ENCODE measurements around the gene OOSP3.
"Not testable (repeated sequence)": the region's sequence is repeated elsewhere in the genome, so short reads cannot be mapped to it uniquely, and the experiment has no call there.

Gene OOSP3

GRCh38 chr11:59877325-59877724, 1.3 kb upstream of the OOSP3 start:
- DNase-seq (ENCODE audit: low spot score), result no peak

GRCh38 chr11:59877784-59878183, 798 bp upstream of the OOSP3 start:
- no peak for DNase-seq (ENCODE audit: low spot score)

- DNase-seq (ENCODE audit: low spot score), result no peak
These were observed 985 bp downstream of the OOSP3 start for GRCh38 chr11:59879567-59879966.

GRCh38 chr11:59883597-59883996, 5.0 kb downstream of the OOSP3 start:
- no peak for DNase-seq (ENCODE audit: low spot score)

GRCh38 chr11:59887156-59887555, 8.6 kb downstream of the OOSP3 start:
- not testable (repeated sequence) for DNase-seq (ENCODE audit: low spot score)

- DNase-seq (ENCODE audit: low spot score), result no peak
These were observed 13.2 kb downstream of the OOSP3 start for GRCh38 chr11:59891781-59892181.

GRCh38 chr11:59894616-59895015, 16.0 kb downstream of the OOSP3 start:
- no peak for DNase-seq (ENCODE audit: low spot score)

GRCh38 chr11:59898046-59898445, 19.5 kb downstream of the OOSP3 start:
- no peak for DNase-seq (ENCODE audit: low spot score)

- no peak for DNase-seq (ENCODE audit: low spot score)
These were observed 20.1 kb downstream of the OOSP3 start for GRCh38 chr11:59898650-59899049.

GRCh38 chr11:59899532-59899931, 20.9 kb downstream of the OOSP3 start:
- no peak for DNase-seq (ENCODE audit: low spot score)

- DNase-seq (ENCODE audit: low spot score), result no peak
These were observed 22.0 kb downstream of the OOSP3 start for GRCh38 chr11:59900366-59901126.

GRCh38 chr11:59901306-59901705, 22.7 kb downstream of the OOSP3 start:
- no peak for DNase-seq (ENCODE audit: low spot score)

- not testable (repeated sequence) for DNase-seq (ENCODE audit: low spot score)
These were observed 25.0 kb downstream of the OOSP3 start for GRCh38 chr11:59903569-59903968.

- DNase-seq (ENCODE audit: low spot score), result no peak
These were observed 39.9 kb downstream of the OOSP3 start for GRCh38 chr11:59918480-59918879.

GRCh38 chr11:59918987-59919589, 40.5 kb downstream of the OOSP3 start:
- DNase-seq (ENCODE audit: low spot score), result peak; percentile 13

GRCh38 chr11:59923813-59924212, 45.2 kb downstream of the OOSP3 start:
- DNase-seq (ENCODE audit: low spot score), result no peak

- no peak for DNase-seq (ENCODE audit: low spot score)
These were observed 53.1 kb downstream of the OOSP3 start for GRCh38 chr11:59931688-59932087.

GRCh38 chr11:59938132-59938531, 59.5 kb downstream of the OOSP3 start, which contains the start of gene OOSP1:
Gene OOSP1, plus strand, starts transcription at chr11:59938432. Its CDS starts 23 bp downstream, at chr11:59938455.
- DNase-seq (ENCODE audit: low spot score), result no peak

- no peak for DNase-seq (ENCODE audit: low spot score)
These were observed 60.1 kb downstream of the OOSP3 start for GRCh38 chr11:59938718-59939117.

GRCh38 chr11:59939482-59939881, 60.9 kb downstream of the OOSP3 start:
- no peak for DNase-seq (ENCODE audit: low spot score)

- no peak for DNase-seq (ENCODE audit: low spot score)
These were observed 62.5 kb downstream of the OOSP3 start for GRCh38 chr11:59941091-59941490.

- no peak for DNase-seq (ENCODE audit: low spot score)
These were observed 65.6 kb downstream of the OOSP3 start for GRCh38 chr11:59943997-59944714.

- DNase-seq (ENCODE audit: low spot score), result no peak
These were observed 66.1 kb downstream of the OOSP3 start for GRCh38 chr11:59944720-59945119.
